Activated CD8-positive, alpha-beta memory T cell treated with anti-CD3 and anti-CD28 coated beads for 24 hours (primary cell): ENCODE results near the gene RPLP1.

ENCODE experiments used
- DNase-seq: peaks from one replicate; pipeline ENCODE4 v3.0.0-alpha.2; 2020

Gene RPLP1

GRCh38 chr15:69452692-69453521, at the start of gene RPLP1:
RPLP1 (plus strand) TSS chr15:69452818; CDS start chr15:69452949, 131 bp downstream.
- peak; percentile 97 for DNase-seq

GRCh38 chr15:69403594-69403993, 49.0 kb upstream of the RPLP1 start:
- no peak for DNase-seq

- no peak for DNase-seq
Measured at GRCh38 chr15:69405110-69405509, 47.5 kb upstream of the RPLP1 start.

GRCh38 chr15:69407719-69408400, 44.8 kb upstream of the RPLP1 start:
- no peak for DNase-seq

GRCh38 chr15:69408841-69409240, 43.8 kb upstream of the RPLP1 start:
- no peak for DNase-seq

GRCh38 chr15:69410248-69410874, 42.3 kb upstream of the RPLP1 start:
- DNase-seq, result no peak

- no peak for DNase-seq
Measured at GRCh38 chr15:69412274-69412673, 40.3 kb upstream of the RPLP1 start.

- DNase-seq, result no peak
Measured at GRCh38 chr15:69412701-69413100, 39.9 kb upstream of the RPLP1 start.

- peak; percentile 93 for DNase-seq
Measured at GRCh38 chr15:69413822-69414700, 38.6 kb upstream of the RPLP1 start, which contains the start of gene KIF23. KIF23 (plus strand) TSS chr15:69414349; CDS start chr15:69414466, 117 bp downstream.

- no peak for DNase-seq
Measured at GRCh38 chr15:69414701-69415167, 37.9 kb upstream of the RPLP1 start.

- no peak for DNase-seq
Measured at GRCh38 chr15:69415381-69415780, 37.2 kb upstream of the RPLP1 start.

GRCh38 chr15:69417581-69417980, 35.0 kb upstream of the RPLP1 start:
- no peak for DNase-seq

GRCh38 chr15:69421498-69421897, 31.1 kb upstream of the RPLP1 start:
- no peak for DNase-seq

- no peak for DNase-seq
Measured at GRCh38 chr15:69422336-69422895, 30.2 kb upstream of the RPLP1 start.

GRCh38 chr15:69424001-69424400, 28.6 kb upstream of the RPLP1 start:
- no peak for DNase-seq

GRCh38 chr15:69424748-69425413, 27.7 kb upstream of the RPLP1 start:
- DNase-seq, result no peak

- DNase-seq, result no peak
Measured at GRCh38 chr15:69433831-69434230, 18.8 kb upstream of the RPLP1 start.

- DNase-seq, result no peak
Measured at GRCh38 chr15:69434238-69434637, 18.4 kb upstream of the RPLP1 start.

- DNase-seq, result no peak
Measured at GRCh38 chr15:69434679-69435078, 17.9 kb upstream of the RPLP1 start.

- no peak for DNase-seq
Measured at GRCh38 chr15:69435985-69436384, 16.6 kb upstream of the RPLP1 start.

- no peak for DNase-seq
Measured at GRCh38 chr15:69436951-69437350, 15.7 kb upstream of the RPLP1 start.

- no peak for DNase-seq
Measured at GRCh38 chr15:69439623-69440022, 13.0 kb upstream of the RPLP1 start.
